Stomach (tissue), 9 donors: Measurements from ENCODE around the gene EPG5. TPM values are rescaled to one million over a fixed set of nuclear protein-coding genes. Genes with fewer than 3 reads are reported as not detected.

Experiments
- DNase-seq, 2 donors: peaks; one replicate each; pipeline versions ENCODE4 v3.0.0 to v3.0.0-alpha.2; 2013 to 2019
- H3K27ac ChIP-seq, 5 donors: fragments of 200-600 bp in 4 of 5; sonication (generic) in 4 of 5; one replicate each; pipeline ENCODE4 v1.5.1; 2013 to 2019; ENCODE audit warnings: mild to moderate bottlenecking in 1 of 5, moderate library complexity in 1 of 5
- H3K27me3 ChIP-seq, 3 donors: fragments of 200-600 bp; sonication (generic); one replicate each; pipeline ENCODE4 v1.5.1; 2017 to 2019; ENCODE audit warnings: mixed run types in 1 of 3
- H3K36me3 ChIP-seq, 4 donors: fragments of 200-600 bp; sonication (generic); 1 replicate in 3 of 4; 2 replicates in 1 of 4; pipeline ENCODE4 v1.5.1; 2016 to 2019
- H3K4me1 ChIP-seq, 4 donors: fragments of 200-600 bp; sonication (generic); one replicate each; pipeline ENCODE4 v1.5.1; 2016 to 2019
- H3K4me3 ChIP-seq, 4 donors: fragments of 200-600 bp; sonication (generic) in 3 of 4; one replicate each; pipeline ENCODE4 v1.5.1; 2016 to 2019; ENCODE audit warnings: mild to moderate bottlenecking in 1 of 4
- H3K9me3 ChIP-seq, 4 donors: fragments of 200-600 bp; sonication (generic); one replicate each; pipeline ENCODE4 v1.5.1; 2016 to 2019
- CTCF ChIP-seq, 7 experiments: fragments of 450-650 bp in 4 of 7; fragments of 200-600 bp in 3 of 7; sonication (generic) in 3 of 7; IDR thresholded peaks; one replicate each; pipeline ENCODE4 v1.5.1; 2016 to 2019; ENCODE audit warnings: antibody characterized with exemption in 7 of 7, control low read depth in 2 of 7, mild to moderate bottlenecking in 1 of 7
- EP300 ChIP-seq: sonication (generic); formaldehyde crosslinking; IDR thresholded peaks from one replicate; pipeline ENCODE4 v1.6.1; 2017; ENCODE audit warnings: antibody characterized with exemption
- POLR2A ChIP-seq, 4 donors: fragments of 450-650 bp; IDR thresholded peaks; one replicate each; pipeline ENCODE4 v1.6.1; 2016; ENCODE audit warnings: antibody characterized with exemption in 4 of 4, control low read depth in 2 of 4, mild to moderate bottlenecking in 1 of 4, moderate library complexity in 1 of 4
- POLR2AphosphoS5 ChIP-seq, 3 donors: sonication (generic); formaldehyde crosslinking; IDR thresholded peaks; one replicate each; pipeline ENCODE4 v1.6.1; 2016; ENCODE audit warnings: antibody characterized with exemption in 3 of 3
- WGBS, 5 donors: extraction: QIAGEN DNeasy Blood & Tissue Kit in 3 of 5; methylation state at CpG; one replicate each; pipeline versions ENCODE4 v1.1.5 to v1.1.7; 2013 to 2018; 5-methylcytosine and 5-hydroxymethylcytosine counted together
- intact Hi-C: fragments of 100-400 bp; cut with DNase I; formaldehyde crosslinking; loops from one replicate; pipeline ENCODE4 v1.15.1; 2023; ENCODE audit warnings: low total_unique reads
- polyA plus RNA-seq, 3 donors: library from polyadenylated mRNA; stranded (reverse); fragments of 200-250 nt; gene quantifications; one replicate each; pipeline ENCODE4 v1.2.3, GENCODE V29; 2013
- small RNA-seq, 4 donors: library from RNA; depleted of rRNA; stranded (forward); fragments of <200 nt; gene quantifications; one replicate each; pipeline ENCODE3, GENCODE V24; 2016
- total RNA-seq, 5 donors: library from RNA; depleted of rRNA; stranded (reverse); fragments of >200 nt; gene quantifications; one replicate each; pipeline versions ENCODE4 v1.1.0 to v1.2.3, GENCODE V29; 2014 to 2016
- donor health status: healthy with polysubstance abuse.
- donor health status: Bipolar disorder and iron deficiency.
- donor health status: healthy.

Gene EPG5
- total and polyA plus RNA-seq, 8 donors: 2.0 to 52.9 (median 17.7) TPM

DNA sequence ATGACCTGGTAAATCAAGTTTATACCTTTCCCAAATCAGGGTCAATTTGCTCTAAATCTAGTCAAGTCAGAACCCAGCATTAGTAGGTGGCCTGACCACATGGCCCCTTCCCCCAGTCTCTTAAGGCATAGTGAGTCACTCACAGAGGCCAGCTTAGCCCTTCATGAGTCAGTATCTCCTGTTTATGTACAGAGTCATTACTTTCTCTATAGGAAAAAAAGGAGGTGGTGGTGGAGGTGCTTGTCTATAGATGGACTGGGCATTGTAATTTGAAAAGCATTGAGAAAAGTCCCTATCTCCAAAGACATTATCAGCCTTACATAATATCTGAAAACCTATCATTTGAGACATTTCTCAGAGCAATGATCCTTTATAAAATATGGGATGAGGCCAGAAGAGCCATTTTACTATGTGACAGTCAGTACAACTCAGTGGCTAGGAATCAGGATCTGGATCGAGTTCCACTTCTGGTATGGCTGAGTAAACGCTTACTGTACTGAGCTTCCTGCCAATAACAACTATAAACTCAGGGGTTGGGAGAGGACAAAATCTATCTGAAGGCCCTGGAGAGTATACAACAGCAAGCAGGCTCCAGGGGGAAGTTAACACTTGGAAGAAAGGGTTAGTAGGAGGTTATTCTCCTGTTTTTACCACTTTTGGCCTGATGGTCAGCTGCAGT, 164.2 kb downstream of the EPG5 start:
- H3K9me3 ChIP-seq: peaks cover 0 to 16% (median 9%) of the 10 kb centered on the region in 4 donors
- no peak for TF ChIP-seq POLR2A (IDR thresholded peaks at IDR 0.05)
- TF ChIP-seq EP300: no peak
- TF ChIP-seq CTCF (IDR thresholded peaks at IDR 0.05): no peak
- no peak for TF ChIP-seq POLR2AphosphoS5 (IDR thresholded peaks at IDR 0.05)
- no peaks in the 10 kb centered on the region for H3K4me1 ChIP-seq
- H3K27me3 ChIP-seq: no peaks in the 10 kb centered on the region
- no peaks in the 10 kb centered on the region for H3K36me3 ChIP-seq
- 16 to 46% (median 41%) methylated on average over 1 to 2 of the region's 2 CpGs for WGBS, 5 donors
- H3K27ac ChIP-seq: peak overlapping the region in 3 of 5 donors; percentile 27 to 58 (median 38)
- no peak overlapping the region for H3K4me3 ChIP-seq
- intact Hi-C loops: no loop called here
- DNase-seq: peak in 1 of 2 donors; percentile 52

DNA sequence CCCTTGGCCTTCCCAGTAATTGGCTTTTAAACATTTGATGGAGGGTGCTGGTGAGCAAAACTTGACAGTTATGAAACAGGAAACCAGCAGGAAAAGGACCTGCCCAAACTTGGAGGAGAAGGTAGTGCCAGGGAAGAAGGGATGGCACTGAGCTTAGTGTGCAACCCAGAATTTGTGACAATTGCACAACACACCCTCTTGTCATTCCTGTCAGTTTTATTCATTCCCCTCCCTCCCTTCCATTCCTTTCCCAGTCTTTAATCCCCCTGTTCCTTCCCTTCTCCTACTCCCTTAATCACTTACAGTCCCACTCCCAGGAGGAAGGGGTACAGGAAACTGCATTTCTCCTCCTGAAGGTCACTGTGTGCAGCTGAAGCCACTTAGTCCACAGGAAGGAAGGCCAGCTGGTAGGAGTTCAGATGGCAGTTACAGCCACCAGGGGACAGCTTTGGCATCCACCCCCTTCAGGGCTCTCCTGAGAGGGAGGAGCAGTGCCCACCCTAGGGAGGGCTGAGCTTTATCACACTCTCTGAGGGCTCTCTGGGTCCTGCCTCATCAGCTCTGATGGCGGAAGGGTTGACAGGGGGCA, 165.6 kb downstream of the EPG5 start:
- WGBS, 5 donors: 88 to 100% (median 97%) methylated on average over 1 of the region's 1 CpG; no CpG with 5 or more reads in 1 of the 5 donors

More for the DNA sequence above, 165.6 kb downstream of the EPG5 start:
- H3K27me3 ChIP-seq: no peaks in the 10 kb centered on the region
- H3K4me1 ChIP-seq: no peaks in the 10 kb centered on the region
- intact Hi-C loops: no loop called here
- H3K27ac ChIP-seq: no peak overlapping the region
- no peak overlapping the region for H3K4me3 ChIP-seq
- peaks cover 0 to 16% (median 9%) of the 10 kb centered on the region in 4 donors for H3K9me3 ChIP-seq
- TF ChIP-seq POLR2AphosphoS5 (IDR thresholded peaks at IDR 0.05) (no peak), CTCF (IDR thresholded peaks at IDR 0.05) (no peak), EP300 (no peak), POLR2A (IDR thresholded peaks at IDR 0.05) (no peak)
- H3K36me3 ChIP-seq: no peaks in the 10 kb centered on the region
- DNase-seq: no peak

Small RNA genes lying within 50 kb of the gene (small RNA-seq; reads per million reads assigned to genes)
- gene RN7SKP26: 0 reads per million in 4 donors

Other genes with a start within 250 kb of the EPG5 start
- gene SLC14A1, start 243.1 kb downstream of the EPG5 start, total RNA-seq: 1 to 10 TPM in 2 of 5 donors, not detected in 3; 3.9 to 4.2 TPM
- 1 to 10 TPM in 1 of 3 donors, under 1 TPM in 2; 0.20 to 3.1 (median 0.56) TPM for gene SLC14A1, start 243.1 kb downstream of the EPG5 start, polyA plus RNA-seq
- gene SIGLEC15, start 141.7 kb downstream of the EPG5 start, total RNA-seq: 1 to 10 TPM in 1 of 5 donors, under 1 TPM in 1, not detected in 3; 0.92 to 5.5 TPM
- under 1 TPM; 0.10 to 0.76 (median 0.25) TPM for gene SIGLEC15, start 141.7 kb downstream of the EPG5 start, polyA plus RNA-seq
- gene PSTPIP2, start 104.9 kb upstream of the EPG5 start, total RNA-seq: 1 to 10 TPM; 1.2 to 7.8 (median 2.9) TPM
- gene PSTPIP2, start 104.9 kb upstream of the EPG5 start, polyA plus RNA-seq: 10 to 100 TPM in 1 of 3 donors, 1 to 10 TPM in 2; 6.6 to 11.0 (median 9.2) TPM
- gene ATP5F1A, start 131.0 kb upstream of the EPG5 start, total RNA-seq: 100 to 1,000 TPM in 4 of 5 donors, 10 to 100 TPM in 1; 82.9 to 631 (median 583) TPM
- 100 to 1,000 TPM; 275 to 406 (median 372) TPM for gene ATP5F1A, start 131.0 kb upstream of the EPG5 start, polyA plus RNA-seq
- 10 to 100 TPM in 2 of 5 donors, 1 to 10 TPM in 2, not detected in 1; 2.2 to 32.3 (median 16.7) TPM for gene HAUS1, start 137.1 kb upstream of the EPG5 start, total RNA-seq
- gene HAUS1, start 137.1 kb upstream of the EPG5 start, polyA plus RNA-seq: 10 to 100 TPM; 23.5 to 32.1 (median 28.6) TPM